ENCODE measurements around the gene SBF2. TPM values are rescaled to one million over a fixed set of nuclear protein-coding genes. Genes with fewer than 3 reads are reported as not detected.

Gene SBF2
- total and polyA plus RNA-seq, 9 of the 15 experiments (the other 6 are each of a cell fraction or from before 2014, with no cell fraction given), result 0.80 to 9.5 (median 5.0) TPM

GRCh38 chr11:10322830-10323792, 29.1 kb upstream of the SBF2 start (continued):
- TF ChIP-seq CTCF (IDR thresholded peaks at IDR 0.05 in 2 of 3, conservative IDR thresholded peaks at IDR 0.05 in 1 of 3; ENCODE audit: insufficient read depth in 2 of 3, low read depth in 1 of 3, low read length in 3 of 3), result peak; percentile 46 to 82 (median 57); a peak in 4 of 6 replicates
- no peak for TF ChIP-seq HDAC3 (IDR thresholded peaks at IDR 0.05; ENCODE audit: borderline replicate concordance, partially characterized antibody)
- no peak for TF ChIP-seq PBX2 (CRISPR knock-in tag; IDR thresholded peaks at IDR 0.05; ENCODE audit: low read depth)
- peak; percentile 21; the same call in 1 of the 2 replicates for TF ChIP-seq PBX2 (tag; conservative IDR thresholded peaks at IDR 0.05; ENCODE audit: low read depth)
- TF ChIP-seq DPF2 (IDR thresholded peaks at IDR 0.05), result peak; percentile 77
- peak in 1 of 2 experiments; percentile 37; a peak in 1 of 4 replicates for TF ChIP-seq TEAD1 (CRISPR knock-in tag; IDR thresholded peaks at IDR 0.05)
- peak; percentile 61; the same call in 1 of the 2 replicates for TF ChIP-seq SMARCC2 (IDR thresholded peaks at IDR 0.05; ENCODE audit: low read depth)
- TF ChIP-seq C11orf30 (IDR thresholded peaks at IDR 0.05; ENCODE audit: low read depth), result peak; percentile 38; the same call in 1 of the 2 replicates
- no peak for TF ChIP-seq KDM2B (CRISPR knock-in tag; IDR thresholded peaks at IDR 0.05)
- TF ChIP-seq RAD21 (CRISPR knock-in tag; conservative IDR thresholded peaks at IDR 0.05 in 1 of 2, IDR thresholded peaks at IDR 0.05 in 1 of 2), result peak; percentile 71 to 72
- peak; percentile 59 for TF ChIP-seq MAFG (tag; conservative IDR thresholded peaks at IDR 0.05)
- TF ChIP-seq ATF1 (CRISPR knock-in tag; IDR thresholded peaks at IDR 0.05), result no peak
- TF ChIP-seq ATF1 (tag; IDR thresholded peaks at IDR 0.05), result peak; percentile 68
- TF ChIP-seq E2F3 (CRISPR knock-in tag; IDR thresholded peaks at IDR 0.05), result no peak
- peak; percentile 51; the same call in 1 of the 2 replicates for TF ChIP-seq ZNF316 (IDR thresholded peaks at IDR 0.05)
- TF ChIP-seq ZNF589 (CRISPR knock-in tag; IDR thresholded peaks at IDR 0.05; ENCODE audit: low read depth), result no peak
- no peak for TF ChIP-seq ZNF277 (CRISPR knock-in tag; IDR thresholded peaks at IDR 0.05; ENCODE audit: borderline replicate concordance)
- TF ChIP-seq TOE1 (IDR thresholded peaks at IDR 0.05; ENCODE audit: borderline replicate concordance), result no peak
- TF ChIP-seq TOE1 (CRISPR knock-in tag; IDR thresholded peaks at IDR 0.05; ENCODE audit: borderline replicate concordance, low read depth), result no peak
- TF ChIP-seq MAFK (IDR thresholded peaks at IDR 0.05; ENCODE audit: low read length), result peak; percentile 42; the same call in 1 of the 2 replicates
- no peak for TF ChIP-seq DACH1 (IDR thresholded peaks at IDR 0.05; ENCODE audit: partially characterized antibody)
- no peak for TF ChIP-seq ZBTB7A (IDR thresholded peaks at IDR 0.05; ENCODE audit: borderline replicate concordance, control insufficient read depth, low read depth, low read length)
- peak; percentile 97 for TF ChIP-seq ZNF384 (IDR thresholded peaks at IDR 0.05; ENCODE audit: low read depth, low read length)
